Activated CD4-positive, CD25-positive, alpha-beta regulatory T cell treated with anti-CD3 and anti-CD28 coated beads, Interleukin-2, amount 50 U/mL, for 72 hours (primary cell): Measurements from ENCODE around the gene SLC9A9.

Experiments
- DNase-seq: peaks from one replicate; pipeline ENCODE4 v3.0.0; 2021

Gene SLC9A9

DNA sequence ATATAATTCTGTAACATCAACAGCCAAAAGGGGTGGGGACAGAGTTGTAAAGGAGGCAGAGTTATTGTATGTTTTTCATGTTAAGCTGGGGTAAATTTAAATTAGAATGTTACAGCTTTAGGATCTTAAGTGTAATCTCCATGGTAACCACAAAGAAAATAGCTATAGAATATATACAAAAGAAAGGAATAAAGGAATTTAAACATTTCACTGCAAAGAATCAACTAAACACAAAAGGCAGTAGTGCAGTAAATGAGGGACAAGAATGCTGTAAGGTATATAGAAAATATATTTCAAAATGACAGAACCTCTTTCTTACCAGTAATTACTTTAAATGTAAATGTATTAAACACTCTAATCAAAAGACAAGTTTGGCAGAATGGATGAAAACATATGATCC lies 361.7 kb downstream of the SLC9A9 start:
- no peak for DNase-seq

DNA sequence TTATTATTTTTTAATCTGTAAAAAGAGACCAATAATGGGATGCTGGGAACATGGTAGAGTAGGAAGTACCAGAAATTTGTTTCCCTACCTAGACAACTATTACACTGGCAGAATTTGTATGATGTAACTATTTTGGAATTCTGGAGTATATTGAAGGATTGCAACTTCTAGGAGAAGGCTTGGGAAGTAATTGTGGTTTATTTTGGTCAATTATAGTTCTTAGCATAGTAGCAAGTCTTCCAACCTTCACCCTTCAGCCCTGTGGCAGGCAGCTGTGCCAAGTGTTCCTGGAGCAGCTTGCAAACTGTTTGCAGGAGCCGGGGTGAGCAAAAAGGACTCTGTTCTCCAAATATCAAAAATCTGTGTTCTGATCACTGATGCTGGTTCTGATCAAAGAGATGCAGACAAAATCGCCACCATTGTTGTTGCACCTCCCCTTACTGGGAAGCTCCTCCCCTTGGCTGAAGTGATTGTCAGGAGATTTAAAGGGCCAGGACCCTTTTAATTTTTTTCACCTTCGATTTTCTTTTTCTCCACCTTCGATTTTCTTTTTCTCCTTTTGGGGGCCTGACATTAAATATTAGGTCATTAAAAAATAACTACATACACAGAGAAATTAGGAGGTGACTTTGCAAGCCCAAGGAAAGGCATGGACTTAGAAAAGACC lies 363.3 kb downstream of the SLC9A9 start:
- DNase-seq = no peak

DNA sequence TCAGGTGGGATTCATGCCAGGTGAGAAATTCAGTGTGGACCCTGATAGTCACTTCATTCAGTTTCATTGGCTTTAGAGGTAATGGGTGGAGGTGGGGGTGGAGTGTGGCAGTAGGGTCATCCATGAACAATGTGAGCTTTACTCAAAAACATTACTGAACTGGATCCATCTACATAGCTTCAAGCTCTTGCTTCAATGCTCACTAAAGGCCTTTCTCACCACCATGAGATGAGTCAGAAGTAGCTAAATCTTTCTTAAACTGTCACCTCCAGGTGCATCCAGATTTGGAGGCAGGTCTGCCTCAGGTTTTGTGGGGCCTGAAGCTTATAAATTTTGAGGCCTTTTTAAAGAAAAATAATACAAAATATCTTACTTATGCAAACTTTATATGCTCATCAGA lies 365.1 kb downstream of the SLC9A9 start:
- no peak for DNase-seq

DNA sequence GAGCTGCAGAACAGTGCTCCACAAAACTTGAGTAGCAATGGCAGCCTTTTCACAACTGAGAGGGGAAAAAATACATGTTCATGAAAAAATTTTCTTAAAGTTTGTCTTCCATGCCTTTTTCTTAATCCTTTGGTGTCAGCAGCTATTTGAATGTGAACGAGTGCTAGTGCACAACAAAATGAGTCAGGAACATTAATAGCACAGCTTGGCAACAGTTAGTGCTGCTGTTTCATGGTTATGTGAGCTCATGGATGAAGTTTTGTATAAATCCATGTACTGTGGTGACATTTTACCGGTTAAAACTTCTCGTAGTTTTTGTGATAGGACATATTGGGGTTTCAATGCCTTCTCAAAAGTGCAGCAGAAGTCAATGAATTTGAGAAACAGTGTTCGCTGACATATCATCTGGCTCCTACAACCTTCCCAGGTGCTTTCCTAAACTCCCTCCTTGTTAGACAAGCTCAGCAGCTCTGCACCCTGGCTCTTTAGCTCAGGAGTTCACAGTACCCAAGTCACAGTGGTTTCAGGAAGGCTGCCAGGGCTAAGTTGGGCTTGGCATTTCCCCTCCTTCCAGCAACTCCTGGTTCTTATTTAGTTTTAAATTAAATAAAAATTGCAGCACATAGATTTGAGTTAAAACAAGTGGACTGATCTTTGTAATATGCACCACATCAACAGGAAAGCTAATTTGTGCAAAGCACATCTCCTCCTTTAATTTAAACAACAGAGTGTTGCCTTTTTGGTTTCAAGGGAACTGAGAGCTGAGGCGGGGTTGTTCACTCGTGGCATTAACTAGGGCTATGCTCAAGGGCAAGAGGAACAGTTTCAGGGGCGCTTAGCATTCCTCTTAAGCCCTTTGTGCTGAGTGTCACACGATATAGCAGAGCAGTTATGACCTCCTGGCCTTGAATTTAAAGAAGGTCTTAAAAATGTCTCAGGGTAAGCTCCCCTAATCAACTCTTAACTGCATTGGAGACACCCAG lies 365.9 kb downstream of the SLC9A9 start:
- DNase-seq = no peak

DNA sequence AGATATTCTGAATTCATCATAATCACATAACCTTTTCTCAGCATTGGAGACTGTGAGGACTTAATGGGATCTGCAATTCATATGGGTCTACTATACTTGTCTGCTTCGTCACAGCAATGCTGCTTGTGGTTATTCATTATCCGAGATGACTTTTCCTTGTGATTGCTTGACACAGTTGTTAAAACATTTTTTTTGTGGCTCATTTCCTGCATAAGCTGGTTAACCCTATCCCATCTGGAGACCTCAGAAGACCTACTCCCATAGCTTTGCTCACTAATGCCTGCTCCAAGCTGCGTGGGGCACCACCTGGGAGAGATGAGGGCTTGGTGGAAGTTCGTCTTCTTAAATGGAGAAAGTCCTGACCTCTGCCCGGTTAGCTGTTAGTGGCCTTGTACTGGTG lies 367.9 kb downstream of the SLC9A9 start:
- DNase-seq = no peak

DNA sequence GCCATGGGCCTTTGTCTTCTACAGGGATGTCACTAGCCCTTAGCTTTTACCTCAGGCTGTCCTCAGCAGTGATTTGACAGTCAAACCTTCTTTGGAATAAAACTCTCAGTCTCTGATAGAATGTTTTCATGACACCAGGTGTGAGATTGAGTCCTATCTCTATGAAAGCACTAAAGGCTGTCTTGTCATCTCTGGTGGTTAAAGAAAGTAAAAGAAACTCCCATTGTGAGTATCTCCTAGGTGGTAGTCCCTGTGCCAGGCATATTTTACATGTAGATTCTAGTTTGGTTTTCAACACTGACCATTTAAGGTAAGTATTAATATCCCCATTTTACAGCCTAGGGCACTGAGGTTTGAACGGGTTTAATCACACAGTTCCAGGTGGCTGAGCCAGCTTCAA lies 368.5 kb downstream of the SLC9A9 start:
- DNase-seq = no peak

DNA sequence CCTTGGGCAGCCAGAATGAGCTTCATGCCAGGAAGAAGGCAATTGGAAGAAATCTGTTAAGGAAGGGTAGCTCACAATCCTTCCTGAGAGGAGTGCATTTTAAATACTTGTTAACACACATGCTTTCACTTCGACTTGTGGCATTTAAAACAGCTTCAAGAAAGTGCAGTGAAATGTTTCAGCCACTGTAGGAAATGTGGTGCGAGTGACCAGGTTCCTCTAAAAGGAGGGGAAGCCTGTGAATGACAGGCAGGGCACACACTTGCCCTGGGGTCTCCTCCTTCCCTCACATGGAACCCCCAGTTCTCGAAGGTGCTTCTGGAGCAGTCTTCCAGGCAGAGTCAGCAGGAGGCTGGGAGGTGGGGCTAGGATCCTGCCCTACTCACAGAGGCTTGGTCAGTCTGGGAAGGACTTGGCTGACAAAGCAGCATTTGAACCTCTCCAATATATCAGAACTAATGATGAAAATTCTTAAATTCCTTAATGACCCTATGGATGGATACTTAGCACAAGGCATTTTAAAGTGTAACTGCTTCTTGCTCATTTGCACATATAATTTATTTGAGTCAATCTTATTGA lies 370.1 kb downstream of the SLC9A9 start:
- no peak for DNase-seq

DNA sequence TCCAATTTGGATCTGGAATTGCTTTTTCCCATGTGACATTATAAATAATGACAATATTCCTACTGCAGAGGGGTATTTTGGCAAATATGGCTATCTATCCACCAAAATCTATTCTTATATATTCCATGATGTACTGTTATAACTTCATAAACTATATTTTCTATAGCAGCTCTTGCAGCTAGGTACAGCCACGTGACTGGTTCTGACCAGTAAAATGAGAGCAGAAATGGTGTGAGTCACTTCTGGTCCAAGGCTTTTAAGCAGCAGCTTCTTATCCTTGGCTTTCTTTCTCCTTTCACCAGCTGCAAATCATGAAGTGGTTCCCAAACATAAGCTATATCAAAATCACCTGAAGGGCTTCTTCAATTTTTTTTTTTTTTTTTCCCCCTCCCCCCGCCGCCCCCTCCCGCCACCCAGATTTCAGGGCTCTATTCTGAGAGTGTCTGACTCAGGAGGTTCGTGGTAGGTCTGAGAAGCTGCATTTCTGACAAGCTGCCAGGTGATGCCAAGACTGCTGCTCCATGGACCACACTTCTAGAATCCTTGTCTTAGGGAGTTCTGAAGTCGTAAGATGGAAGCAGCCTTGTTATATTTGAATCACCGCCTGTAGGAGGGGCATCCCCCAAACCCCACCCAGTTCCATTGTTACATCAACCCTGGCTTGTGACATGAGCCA lies 371.2 kb downstream of the SLC9A9 start:
- no peak for DNase-seq

DNA sequence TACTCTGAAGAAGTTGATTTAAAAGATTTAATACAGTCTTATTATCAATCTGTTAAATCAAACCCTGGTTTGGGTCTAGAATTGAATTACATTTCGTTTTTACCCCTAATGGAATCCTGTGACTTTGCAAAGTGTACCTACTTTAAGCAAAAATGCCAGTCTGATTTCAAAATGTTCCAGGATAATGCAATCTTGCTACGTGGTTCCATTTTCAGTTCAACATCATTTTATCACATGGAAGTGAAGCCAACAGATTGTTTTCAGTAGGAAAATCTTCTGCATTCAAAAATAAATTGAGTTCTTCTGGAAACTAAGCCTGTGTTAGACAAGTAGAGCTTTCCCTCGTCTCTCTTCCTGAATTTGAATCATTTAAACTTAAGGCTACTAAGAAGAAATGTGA lies 372.3 kb downstream of the SLC9A9 start:
- DNase-seq = no peak

DNA sequence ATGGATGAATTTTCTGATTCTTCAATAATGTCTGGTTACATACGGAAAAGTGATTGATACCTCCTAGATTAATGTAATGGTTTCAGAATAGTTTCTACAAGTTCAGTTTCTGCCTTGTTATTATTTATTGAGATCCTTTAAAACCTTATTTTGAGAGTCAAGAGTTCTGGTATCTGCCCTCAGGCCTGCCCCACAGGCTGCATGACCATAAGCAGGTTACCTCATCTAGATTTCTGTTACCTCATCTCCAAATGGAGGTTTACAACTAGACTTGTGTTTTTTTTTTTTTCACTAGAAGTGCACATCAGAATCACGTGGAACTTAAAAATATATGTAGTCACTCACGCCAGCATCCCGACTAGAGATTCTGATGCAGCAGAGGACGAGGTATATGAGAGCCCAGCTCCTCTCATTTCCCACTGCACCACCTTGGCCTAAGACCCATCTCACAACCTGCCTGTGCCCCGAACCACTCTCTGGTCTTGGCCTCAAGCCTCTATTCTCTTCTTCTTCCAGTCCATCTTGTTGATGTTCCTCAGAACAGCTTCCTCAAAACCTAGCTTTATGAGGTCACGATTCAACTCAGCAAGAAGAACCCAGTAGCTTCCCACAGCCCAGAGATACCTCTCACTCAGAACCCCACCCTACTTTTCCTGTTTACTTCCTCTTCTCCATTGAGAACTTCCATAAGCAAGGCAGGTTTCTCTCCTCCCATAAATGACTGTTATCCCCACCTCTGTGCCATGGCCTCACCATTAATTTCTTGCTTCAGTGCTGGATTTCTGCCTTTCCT lies 375.3 kb downstream of the SLC9A9 start:
- no peak for DNase-seq

DNA sequence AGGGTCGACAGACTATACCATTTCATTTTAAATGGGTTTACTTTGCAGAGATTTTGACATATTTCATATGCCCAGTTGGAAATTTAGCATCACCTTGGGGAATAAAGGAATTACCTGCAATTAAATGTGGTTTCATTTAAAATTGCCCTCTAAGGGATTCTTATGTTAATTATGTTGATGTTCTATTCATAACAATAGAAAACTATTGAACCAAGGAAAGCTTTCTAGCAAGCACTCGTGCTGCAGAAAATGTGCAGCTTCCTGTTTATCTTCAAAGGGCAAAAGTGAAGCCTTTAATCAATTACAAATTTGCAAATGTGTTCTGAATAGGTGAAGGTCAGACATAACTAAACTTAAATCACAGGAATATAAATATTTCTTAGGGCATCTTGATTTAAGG lies 376.6 kb downstream of the SLC9A9 start:
- no peak for DNase-seq

DNA sequence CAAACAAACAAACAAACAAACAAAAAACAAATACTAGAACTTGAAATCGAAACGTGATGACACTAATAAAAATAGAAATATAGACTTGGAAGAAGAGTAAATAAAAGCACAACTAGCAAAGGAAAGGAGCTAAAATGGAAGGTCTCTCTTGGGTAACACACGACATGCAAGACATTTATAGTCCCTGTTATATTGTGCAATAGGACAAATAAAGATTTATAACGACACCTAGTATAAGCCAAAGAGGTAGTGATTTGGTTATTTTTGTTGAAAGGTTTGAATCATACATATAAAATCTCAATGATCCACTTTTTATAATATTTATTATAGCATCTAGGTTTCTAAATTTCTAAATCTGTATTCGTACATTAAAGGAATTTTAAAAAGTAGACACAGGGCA lies 379.1 kb downstream of the SLC9A9 start:
- no peak for DNase-seq

DNA sequence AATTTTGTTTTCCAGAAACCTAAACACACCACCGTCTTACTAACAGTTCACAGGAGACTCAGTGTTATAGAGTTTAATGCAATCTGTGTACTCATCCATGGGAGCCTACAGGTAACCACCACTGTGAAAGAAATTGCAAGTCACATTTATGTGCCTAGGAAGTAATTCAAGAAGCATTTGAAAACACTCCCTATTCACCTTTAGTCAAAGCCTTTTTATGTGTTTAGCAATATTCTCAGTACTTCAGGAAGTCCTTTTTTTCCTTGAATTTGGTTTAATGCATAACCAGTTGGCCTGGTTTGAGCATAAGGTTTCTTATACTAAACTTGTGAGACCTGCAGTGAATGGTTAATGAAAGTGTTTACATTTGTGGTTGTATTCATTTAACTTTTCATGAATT lies 382.6 kb downstream of the SLC9A9 start:
- DNase-seq = no peak

DNA sequence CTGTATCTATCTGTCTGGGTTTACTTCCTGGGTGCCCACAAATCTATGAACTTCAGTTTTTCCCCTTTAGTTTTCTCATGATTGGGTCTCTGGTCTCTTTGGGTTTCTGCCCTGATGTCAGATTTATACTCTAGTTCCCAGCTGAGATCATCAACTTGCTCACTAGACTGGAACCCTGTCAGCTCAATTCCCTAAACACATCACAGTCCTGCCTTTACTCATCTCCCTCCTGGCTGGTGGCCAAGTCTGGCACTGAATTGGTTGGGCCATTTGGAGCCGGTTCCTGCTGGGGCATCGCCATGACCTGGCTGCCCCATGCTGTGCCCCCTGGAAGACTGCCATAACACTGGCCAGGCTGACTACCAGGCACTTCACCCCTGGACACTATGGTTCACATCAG lies 383.4 kb downstream of the SLC9A9 start:
- no peak for DNase-seq

DNA sequence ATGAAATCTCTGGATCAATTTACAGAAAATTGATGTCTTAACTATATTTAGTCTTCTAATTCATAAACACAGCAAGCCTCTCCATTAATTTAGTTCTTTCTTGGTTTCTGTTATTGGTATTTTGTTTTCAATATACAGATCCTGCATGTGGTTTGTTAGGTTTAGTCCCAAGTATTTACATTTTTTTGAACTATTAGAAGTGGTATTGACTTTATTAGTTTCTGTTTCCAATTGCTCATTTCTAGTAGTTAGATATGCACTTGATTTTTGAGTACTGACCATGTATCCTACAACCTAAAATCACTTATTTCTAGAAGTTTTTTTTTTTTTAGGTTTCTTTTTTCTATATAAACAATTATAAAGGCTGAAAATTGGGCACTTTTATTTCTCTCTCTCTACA lies 392.8 kb downstream of the SLC9A9 start:
- no peak for DNase-seq

DNA sequence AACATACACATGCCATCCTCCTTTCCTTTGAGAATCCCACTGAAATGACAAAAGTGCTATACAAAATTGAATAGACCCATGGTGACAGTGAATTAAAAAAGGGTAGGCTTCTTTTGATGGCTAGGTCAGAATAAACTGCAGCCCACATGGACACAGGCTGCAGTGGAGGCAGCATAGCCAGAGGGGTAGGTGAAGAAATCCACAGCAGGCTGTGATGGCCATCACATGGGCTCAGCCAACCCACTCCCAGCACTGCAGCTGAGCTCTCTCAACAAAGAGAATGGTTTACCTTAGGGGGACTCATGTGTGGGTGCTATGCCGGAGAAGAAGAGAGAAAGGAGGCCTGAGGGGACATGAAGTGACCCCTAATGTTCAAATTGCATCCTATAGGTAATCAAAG lies 397.6 kb downstream of the SLC9A9 start:
- DNase-seq = no peak

DNA sequence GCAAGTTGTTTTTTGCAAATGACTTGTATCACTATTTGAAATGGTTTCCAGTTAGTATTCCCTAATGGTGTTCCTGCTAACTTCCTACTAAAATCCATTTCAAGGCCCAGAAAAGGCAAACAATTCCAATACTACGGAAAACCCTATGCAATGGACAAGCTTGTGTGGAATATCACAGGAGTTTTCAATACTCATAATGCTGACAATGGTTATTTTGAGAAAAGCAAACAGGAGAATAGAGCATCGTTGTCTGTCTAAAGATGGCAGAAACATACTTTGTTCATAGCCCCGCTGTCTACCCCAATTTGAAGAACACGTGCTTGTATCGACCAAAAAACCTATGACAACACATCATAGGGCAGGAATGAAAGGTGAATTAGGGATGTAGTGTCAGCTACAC lies 400.8 kb downstream of the SLC9A9 start:
- DNase-seq = no peak

DNA sequence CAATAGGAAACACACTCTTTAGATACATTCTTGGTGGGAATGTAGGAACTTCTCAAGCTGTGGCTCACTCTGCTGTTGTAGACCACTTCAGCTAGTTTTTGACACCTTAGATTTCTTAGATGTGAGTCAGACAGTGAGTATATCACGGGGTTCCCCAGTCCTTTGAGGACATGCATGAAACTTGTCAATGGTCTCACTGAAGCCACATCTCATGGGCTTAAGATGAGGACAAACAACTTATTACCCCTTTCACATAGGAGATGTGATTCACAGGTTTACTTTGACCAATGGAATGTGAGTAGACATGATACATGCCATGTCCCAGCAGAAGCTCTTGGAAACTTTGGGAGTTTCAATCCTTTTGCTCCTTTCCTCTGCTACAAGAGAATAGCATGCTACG lies 403.1 kb downstream of the SLC9A9 start:
- no peak for DNase-seq

DNA sequence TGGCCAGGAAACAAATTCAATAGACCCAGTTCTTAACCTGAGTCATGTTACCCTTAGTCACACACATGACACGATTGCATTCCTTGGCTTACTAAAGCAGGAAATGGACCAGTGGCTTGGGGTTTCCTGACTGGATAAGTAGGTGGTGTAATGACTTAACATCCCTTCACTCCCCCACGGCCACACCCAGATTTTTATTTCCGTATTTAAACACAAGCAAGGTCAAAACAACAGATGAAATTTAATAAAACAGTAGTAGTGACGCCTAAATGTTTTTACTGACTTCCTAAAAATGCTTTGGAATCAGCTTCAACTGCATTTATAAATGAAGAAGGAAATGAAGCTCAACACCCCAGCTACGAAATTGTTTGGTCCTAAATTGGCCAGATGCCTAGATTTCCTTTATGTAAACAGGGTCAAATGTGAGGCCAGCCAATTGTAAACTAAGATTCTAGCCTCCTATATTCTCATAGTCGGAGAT lies 404.4 kb downstream of the SLC9A9 start:
- no peak for DNase-seq

DNA sequence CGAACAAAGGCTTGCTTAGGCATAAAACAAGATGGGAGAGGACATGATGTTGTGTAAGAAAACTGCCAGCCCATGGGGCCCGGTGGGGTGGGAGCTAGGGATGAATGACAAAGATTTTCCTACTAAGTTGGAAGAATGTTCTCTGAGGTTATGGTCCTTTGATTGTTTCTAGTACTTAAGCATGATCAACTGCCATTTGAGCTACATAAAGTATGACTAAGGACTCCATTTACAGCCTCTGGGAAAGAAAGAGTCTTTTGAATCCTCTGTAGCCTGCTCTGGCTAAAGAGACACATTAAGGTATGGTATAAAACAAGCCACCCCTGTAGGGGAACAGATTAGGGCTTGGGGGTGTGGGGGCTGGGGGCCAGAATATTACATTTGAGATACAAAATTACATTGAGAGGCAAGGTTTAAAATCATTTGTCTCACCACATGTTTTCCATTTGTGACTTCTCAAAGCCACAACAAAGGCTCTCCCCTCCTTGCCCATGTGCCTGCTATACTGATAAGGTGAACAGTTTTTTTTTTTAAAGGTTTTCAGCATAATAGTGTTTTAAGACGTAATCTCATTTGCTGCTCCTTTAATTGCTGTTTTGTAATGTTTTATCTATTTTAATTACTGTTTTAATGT lies 405.3 kb downstream of the SLC9A9 start:
- no peak for DNase-seq

DNA sequence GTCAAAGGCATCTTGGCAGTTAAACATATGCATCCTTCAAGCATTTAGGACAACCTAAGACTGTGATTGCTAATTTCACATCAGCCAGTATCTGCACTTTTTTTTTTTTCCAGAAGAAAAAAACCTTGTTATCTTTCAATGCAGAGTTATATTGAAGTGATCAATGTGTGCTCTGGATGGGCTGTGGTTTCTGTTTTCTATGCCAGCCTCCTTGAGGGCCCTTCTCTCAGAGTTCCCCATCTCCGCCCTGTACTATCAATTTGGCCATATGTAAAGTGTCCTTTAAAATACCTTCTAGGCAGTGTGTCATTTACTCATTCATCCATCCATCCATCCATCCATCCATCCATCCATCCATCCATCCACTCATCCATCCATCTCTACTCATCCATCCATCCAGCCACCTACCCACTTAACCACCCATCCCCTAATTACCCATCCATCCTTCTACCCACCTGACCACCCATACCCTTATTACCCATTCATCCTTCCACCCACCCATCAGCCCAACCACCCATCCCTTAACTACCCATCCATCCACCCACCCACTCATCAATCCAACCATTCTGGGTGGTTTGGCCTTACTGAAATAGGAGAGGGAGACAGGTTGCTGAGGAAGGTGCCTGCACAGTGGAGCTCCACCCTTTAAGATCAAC lies 406.6 kb downstream of the SLC9A9 start:
- no peak for DNase-seq
